Cardiac muscle cell (in vitro differentiated cells and primary cell): ENCODE data around the gene ABTB2. TPM values are rescaled to one million over a fixed set of nuclear protein-coding genes. Genes with fewer than 3 reads are reported as not detected.
A peak's percentile ranks its signal among the peaks of the same experiment; 100 is the strongest.

ENCODE experiments used
- DNase-seq, 2 donors: peaks; one replicate each; pipeline versions ENCODE4 v3.0.0 to v3.0.0-alpha.2; 2010 to 2017; ENCODE audit warnings: low read depth in 1 of 2, low spot score in 1 of 2
- H3K27ac ChIP-seq: fragments of 200-600 bp; sonication (generic); 2 replicates; pipeline ENCODE4 v1.5.1; 2016
- H3K27me3 ChIP-seq: fragments of 200-600 bp; sonication (generic); 2 replicates; pipeline ENCODE4 v1.6.0; 2016; ENCODE audit warnings: control low read depth
- H3K36me3 ChIP-seq: fragments of 200-600 bp; sonication (generic); 2 replicates; pipeline ENCODE4 v1.5.1; 2016; ENCODE audit warnings: control low read depth
- H3K4me1 ChIP-seq: fragments of 200-600 bp; sonication (generic); 2 replicates; pipeline ENCODE4 v1.8.1; 2017; ENCODE audit warnings: low read depth, mild to moderate bottlenecking, mixed run types
- H3K4me3 ChIP-seq: fragments of 200-600 bp; sonication (generic); 2 replicates; pipeline ENCODE4 v1.5.1; 2016; ENCODE audit warnings: mild to moderate bottlenecking
- H3K9me3 ChIP-seq: fragments of 200-600 bp; sonication (generic); 2 replicates; pipeline ENCODE4 v1.5.1; 2017; ENCODE audit warnings: low read depth, mild to moderate bottlenecking, control low read depth
- polyA plus RNA-seq: library from polyadenylated mRNA; unstranded; fragments of >200 nt; fragmentation: Nextera tagmentation; extraction: Ambion mirVana; gene quantifications from 2 replicates; pipeline ENCODE4 v1.2.1, GENCODE V29; 2016
- total RNA-seq: library from RNA; depleted of rRNA; stranded (reverse); fragments of >200 nt; gene quantifications from 2 replicates; pipeline ENCODE4 v1.2.3, GENCODE V29; 2016
- TF ChIP-seq, protein P1 (sequence below): IDR thresholded peaks from 2 replicates; pipeline ENCODE4 v1.5.1; 2012; ENCODE audit warnings: low read depth, mild to moderate bottlenecking, low read length

The ABTB2 gene
- total and polyA plus RNA-seq, 2 experiments from 2014 or later: 29.0 to 61.3 TPM

DNA sequence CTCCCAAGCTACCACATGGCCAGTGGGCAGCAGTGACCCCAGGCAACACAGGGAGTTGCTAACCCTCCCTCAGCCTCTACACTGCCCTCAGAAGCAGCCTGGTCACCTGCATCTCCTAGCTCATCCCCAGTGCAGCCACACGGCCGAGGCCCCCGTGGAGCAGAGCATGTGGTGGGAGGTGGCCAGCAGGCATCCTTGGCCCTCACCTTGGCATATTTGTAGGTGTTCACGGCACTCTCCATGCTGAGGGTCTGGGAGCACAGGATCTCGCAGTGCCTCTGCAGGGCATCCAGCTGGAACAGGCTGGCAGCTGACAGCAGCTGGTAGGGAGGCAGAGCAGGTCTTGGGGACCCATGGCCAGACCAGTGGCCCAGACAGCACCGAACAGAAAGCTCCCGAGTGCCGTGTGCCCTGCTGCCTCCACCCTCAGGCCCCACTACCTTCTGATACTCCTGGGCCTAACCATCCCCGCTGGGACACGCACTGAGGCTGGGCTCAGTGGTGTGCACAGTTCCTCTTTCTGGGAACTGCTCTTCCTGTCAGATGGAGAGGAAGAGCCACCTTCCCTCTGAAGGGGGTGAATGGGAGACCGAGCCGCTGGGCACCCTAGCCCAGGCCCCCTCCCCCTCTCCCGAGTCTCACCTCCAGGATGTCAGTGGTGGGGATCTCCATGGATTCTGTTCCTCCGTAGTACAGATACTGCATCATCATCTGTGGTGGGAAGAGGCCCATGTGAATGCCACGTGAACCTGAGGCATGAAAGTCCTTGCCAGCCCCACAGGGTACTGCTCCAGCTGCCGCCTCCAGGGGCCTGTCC, 203.5 kb downstream of the ABTB2 start:
- DNase-seq: no peak
- TF ChIP-seq, protein P1, sequence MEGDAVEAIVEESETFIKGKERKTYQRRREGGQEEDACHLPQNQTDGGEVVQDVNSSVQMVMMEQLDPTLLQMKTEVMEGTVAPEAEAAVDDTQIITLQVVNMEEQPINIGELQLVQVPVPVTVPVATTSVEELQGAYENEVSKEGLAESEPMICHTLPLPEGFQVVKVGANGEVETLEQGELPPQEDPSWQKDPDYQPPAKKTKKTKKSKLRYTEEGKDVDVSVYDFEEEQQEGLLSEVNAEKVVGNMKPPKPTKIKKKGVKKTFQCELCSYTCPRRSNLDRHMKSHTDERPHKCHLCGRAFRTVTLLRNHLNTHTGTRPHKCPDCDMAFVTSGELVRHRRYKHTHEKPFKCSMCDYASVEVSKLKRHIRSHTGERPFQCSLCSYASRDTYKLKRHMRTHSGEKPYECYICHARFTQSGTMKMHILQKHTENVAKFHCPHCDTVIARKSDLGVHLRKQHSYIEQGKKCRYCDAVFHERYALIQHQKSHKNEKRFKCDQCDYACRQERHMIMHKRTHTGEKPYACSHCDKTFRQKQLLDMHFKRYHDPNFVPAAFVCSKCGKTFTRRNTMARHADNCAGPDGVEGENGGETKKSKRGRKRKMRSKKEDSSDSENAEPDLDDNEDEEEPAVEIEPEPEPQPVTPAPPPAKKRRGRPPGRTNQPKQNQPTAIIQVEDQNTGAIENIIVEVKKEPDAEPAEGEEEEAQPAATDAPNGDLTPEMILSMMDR: no peak
- Histone ChIP-seq H3K4me3 (no peak overlapping the region), H3K36me3 (peaks cover 46% of the 10 kb centered on the region), H3K27me3 (no peaks in the 10 kb centered on the region), H3K4me1 (peaks cover 4% of the 10 kb centered on the region), H3K27ac (no peak overlapping the region), H3K9me3 (no peaks in the 10 kb centered on the region)

DNA sequence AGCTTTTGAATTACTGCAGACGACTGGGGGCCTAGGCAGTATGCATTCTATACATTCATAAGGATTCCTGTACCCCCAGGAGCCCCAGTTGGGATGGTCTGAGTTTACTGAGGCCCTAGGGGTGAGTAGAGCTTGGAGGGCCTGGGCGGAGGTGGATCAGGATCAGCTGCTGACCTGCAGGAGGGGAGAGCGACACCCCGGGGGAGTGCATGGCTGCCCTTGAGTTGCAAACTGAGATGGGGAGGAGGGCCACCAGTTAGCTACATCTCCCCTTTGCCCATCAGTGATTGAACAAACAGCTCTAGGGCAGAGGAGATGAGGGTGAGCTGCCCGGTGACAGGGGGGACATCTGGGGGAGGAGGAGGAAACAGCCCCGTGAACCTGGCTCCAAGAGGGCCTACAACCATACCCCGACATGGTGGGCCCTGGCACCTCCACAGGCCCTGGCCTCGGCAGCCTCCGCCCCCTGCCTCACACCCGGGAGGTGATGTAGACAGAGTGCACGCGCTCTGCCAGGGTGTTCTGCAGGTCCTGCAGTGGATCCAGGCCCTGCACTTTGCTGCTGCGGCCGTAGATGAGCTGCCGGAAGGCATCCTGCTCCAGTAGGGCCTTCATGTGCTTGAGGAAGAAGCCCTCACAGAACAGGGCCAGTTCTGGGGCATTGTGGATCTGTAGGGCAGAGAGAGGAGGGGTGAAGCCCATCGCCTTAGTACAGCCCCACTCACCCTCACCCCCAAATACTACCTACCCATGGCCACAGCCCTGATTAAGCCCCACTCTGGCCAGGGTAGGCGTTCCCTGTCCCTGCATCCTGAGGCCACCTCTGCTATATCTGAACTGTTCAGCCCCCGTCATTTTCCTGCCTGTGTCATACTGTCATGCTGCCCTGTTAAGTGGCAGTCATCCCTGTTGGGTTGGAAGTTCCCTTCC, 205.6 kb downstream of the ABTB2 start:
- peaks cover 40% of the 10 kb centered on the region for H3K36me3 ChIP-seq
- H3K4me3 ChIP-seq: no peak overlapping the region
- no peaks in the 10 kb centered on the region for H3K9me3 ChIP-seq
- DNase-seq: no peak
- no peaks in the 10 kb centered on the region for H3K27me3 ChIP-seq
- peaks cover 16% of the 10 kb centered on the region for H3K4me1 ChIP-seq
- TF ChIP-seq, protein P1: no peak
- no peak overlapping the region for H3K27ac ChIP-seq

DNA sequence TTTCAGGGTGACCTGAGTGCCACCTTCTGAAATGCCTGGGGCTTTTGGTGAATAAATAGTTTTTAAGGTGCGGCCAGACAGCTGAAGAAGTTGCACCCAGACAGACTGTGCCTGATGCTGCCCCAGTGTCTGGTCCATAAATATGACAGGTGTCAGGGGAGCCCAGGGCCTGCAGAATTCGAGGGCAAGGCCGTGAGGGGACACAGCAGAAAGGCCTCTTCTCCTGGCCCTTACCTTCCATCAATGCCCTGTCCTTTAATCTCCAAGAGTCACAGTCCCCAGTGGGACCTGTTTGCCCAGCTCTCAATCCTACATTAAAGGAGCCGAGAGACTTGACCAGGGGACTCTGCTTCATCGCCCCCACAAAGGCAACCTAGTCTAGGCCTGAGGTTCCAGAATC, 206.6 kb downstream of the ABTB2 start:
- Histone ChIP-seq H3K4me1 (peaks cover 16% of the 10 kb centered on the region), H3K27me3 (no peaks in the 10 kb centered on the region), H3K27ac (peak overlapping the region; percentile 60), H3K36me3 (peaks cover 37% of the 10 kb centered on the region), H3K9me3 (no peaks in the 10 kb centered on the region), H3K4me3 (no peak overlapping the region)
- TF ChIP-seq, protein P1: no peak
- no peak for DNase-seq

- DNase-seq: no peak
- Histone ChIP-seq H3K27ac (peak overlapping the region; percentile 60), H3K36me3 (peaks cover 37% of the 10 kb centered on the region), H3K4me3 (no peak overlapping the region), H3K4me1 (peaks cover 16% of the 10 kb centered on the region), H3K27me3 (no peaks in the 10 kb centered on the region), H3K9me3 (no peaks in the 10 kb centered on the region)
- TF ChIP-seq, protein P1: no peak
These were observed 207.2 kb downstream of the ABTB2 start for GRCh38 chr11:34150494-34151151.

- Histone ChIP-seq H3K9me3 (no peaks in the 10 kb centered on the region), H3K4me1 (peaks cover 22% of the 10 kb centered on the region), H3K36me3 (peaks cover 33% of the 10 kb centered on the region), H3K27me3 (no peaks in the 10 kb centered on the region), H3K4me3 (no peak overlapping the region), H3K27ac (peak overlapping the region; percentile 26)
- TF ChIP-seq, protein P1: peak; percentile 42
- DNase-seq: peak in 1 of 2 donors; percentile 29
These were observed 208.0 kb downstream of the ABTB2 start for GRCh38 chr11:34149786-34150185.
